Epithelial cell of proximal tubule (primary cell): ENCODE data around the gene OR3A1. TPM values are rescaled to one million over a fixed set of nuclear protein-coding genes. Genes with fewer than 3 reads are reported as not detected.
"Not testable (repeated sequence)": the region's sequence is repeated elsewhere in the genome, so short reads cannot be mapped to it uniquely, and the experiment has no call there.

Experiments
- DNase-seq: peaks from one replicate; pipeline ENCODE4 v3.0.0-alpha.2; 2011; ENCODE audit warnings: low read depth
- H3K4me3 ChIP-seq: 2 replicates; pipeline ENCODE4 v1.5.1; 2011; ENCODE audit warnings: low read depth, mild to moderate bottlenecking, low read length
- CTCF ChIP-seq: conservative IDR thresholded peaks from 2 replicates; pipeline ENCODE4 v1.5.1; 2012; ENCODE audit warnings: low read depth, mild to moderate bottlenecking, low read length
- total RNA-seq: library from RNA; depleted of rRNA; stranded (reverse); fragments of >200 nt; gene quantifications from 2 replicates; pipeline ENCODE4 v1.2.3, GENCODE V29; 2015

Gene OR3A1
- total RNA-seq = not detected in 2 replicates

- DNase-seq = no peak
- TF ChIP-seq CTCF = no peak
- H3K4me3 ChIP-seq = no peak within 1 kb of the TSS
Observed at GRCh38 chr17:3298260-3298659, at the start of gene OR3A1. Gene OR3A1, minus strand, starts transcription at chr17:3298360. Its CDS starts 5,778 bp downstream, at chr17:3292582.

- DNase-seq, H3K4me3 ChIP-seq: not testable (repeated sequence)
Observed at GRCh38 chr17:3342782-3343181, 44.6 kb upstream of the OR3A1 start.

GRCh38 chr17:3335876-3336275 is 37.7 kb upstream of the OR3A1 start:
- H3K4me3 ChIP-seq = no peak overlapping the region
- no peak for DNase-seq
- peak; percentile 40 for TF ChIP-seq CTCF

GRCh38 chr17:3318336-3318735 is 20.2 kb upstream of the OR3A1 start:
- H3K4me3 ChIP-seq = no peak overlapping the region
- DNase-seq = no peak
- TF ChIP-seq CTCF = no peak

GRCh38 chr17:3316836-3317235 is 18.7 kb upstream of the OR3A1 start:
- TF ChIP-seq CTCF = no peak
- DNase-seq = no peak
- H3K4me3 ChIP-seq = no peak overlapping the region

GRCh38 chr17:3308603-3309002 is 10.4 kb upstream of the OR3A1 start:
- TF ChIP-seq CTCF = no peak

GRCh38 chr17:3295632-3296031 is 2.5 kb downstream of the OR3A1 start:
- TF ChIP-seq CTCF = no peak
- DNase-seq = no peak
- H3K4me3 ChIP-seq = no peak overlapping the region

More at GRCh38 chr17:3308603-3309002, 10.4 kb upstream of the OR3A1 start:
- no peak overlapping the region for H3K4me3 ChIP-seq
- no peak for DNase-seq

- DNase-seq, H3K4me3 ChIP-seq: not testable (repeated sequence)
Observed at GRCh38 chr17:3293548-3293947, 4.6 kb downstream of the OR3A1 start.
